HepG2 (cell line): Measurements from ENCODE around the gene ZSCAN26. TPM values are rescaled to one million over a fixed set of nuclear protein-coding genes. Genes with fewer than 3 reads are reported as not detected.

ENCODE experiments used
- PHB2 ChIP-seq: fragments of 450-650 bp; IDR thresholded peaks from 2 replicates; pipeline ENCODE4 v1.6.1; 2018; ENCODE audit not compliant: partially characterized antibody
- THYN1 ChIP-seq: sonication (generic); formaldehyde crosslinking; IDR thresholded peaks from 2 replicates; pipeline ENCODE4 v1.8.1; 2023; ENCODE audit warnings: low read depth, mild to moderate bottlenecking, moderate library complexity, missing genetic modification reagents, borderline replicate concordance
- TOE1 ChIP-seq: sonication (generic); formaldehyde crosslinking; IDR thresholded peaks from 2 replicates; pipeline ENCODE4 v1.4.0; 2020; ENCODE audit warnings: mild to moderate bottlenecking, missing genetic modification reagents
- polyA plus RNA-seq, 8 experiments: library from polyadenylated mRNA; depleted of rRNA in 3 of 8; stranded (reverse) in 7 of 8; unstranded in 1 of 8; fragments of >200 nt; fragmentation: Illumina TruSeq in 4 of 8; extraction: Trizol in 4 of 8; gene quantifications; 2 replicates each; pipeline versions ENCODE4 v1.2.1 to v1.2.3, GENCODE V29; 2011 to 2016; ENCODE audit warnings: low read depth in 4 of 8, missing spikeins in 1 of 8, mixed read lengths in 1 of 8; ENCODE audit not compliant: insufficient read depth in 1 of 8
- total RNA-seq, 5 experiments: library from RNA; depleted of rRNA; stranded (reverse); fragments of >200 nt; fragmentation: Illumina TruSeq; extraction: Trizol; gene quantifications; 2 replicates each; pipeline ENCODE4 v1.2.3, GENCODE V29; 2016; ENCODE audit warnings: low read depth in 1 of 5
- TF ChIP-seq, protein P1 (sequence below): sonication (generic); formaldehyde crosslinking; IDR thresholded peaks from one replicate; pipeline ENCODE4 v1.5.1; 2020; ENCODE audit warnings: mild to moderate bottlenecking, missing genetic modification reagents; ENCODE audit errors: not compliant biosample characterization
- TF ChIP-seq, protein P2 (sequence below): sonication (generic); formaldehyde crosslinking; IDR thresholded peaks from 2 replicates; pipeline ENCODE4 v1.4.0; 2020; ENCODE audit warnings: missing genetic modification reagents, borderline replicate concordance
- TF ChIP-seq, protein P3 (sequence below): sonication (generic); formaldehyde crosslinking; IDR thresholded peaks from 2 replicates; pipeline ENCODE4 v1.9.0; 2021; ENCODE audit warnings: mild to moderate bottlenecking, missing genetic modification reagents

ZSCAN26 gene
- total and polyA plus RNA-seq, 2 of the 13 experiments (the other 11 are each of a cell fraction or from before 2014, with no cell fraction given): 12.0 to 15.6 TPM

DNA sequence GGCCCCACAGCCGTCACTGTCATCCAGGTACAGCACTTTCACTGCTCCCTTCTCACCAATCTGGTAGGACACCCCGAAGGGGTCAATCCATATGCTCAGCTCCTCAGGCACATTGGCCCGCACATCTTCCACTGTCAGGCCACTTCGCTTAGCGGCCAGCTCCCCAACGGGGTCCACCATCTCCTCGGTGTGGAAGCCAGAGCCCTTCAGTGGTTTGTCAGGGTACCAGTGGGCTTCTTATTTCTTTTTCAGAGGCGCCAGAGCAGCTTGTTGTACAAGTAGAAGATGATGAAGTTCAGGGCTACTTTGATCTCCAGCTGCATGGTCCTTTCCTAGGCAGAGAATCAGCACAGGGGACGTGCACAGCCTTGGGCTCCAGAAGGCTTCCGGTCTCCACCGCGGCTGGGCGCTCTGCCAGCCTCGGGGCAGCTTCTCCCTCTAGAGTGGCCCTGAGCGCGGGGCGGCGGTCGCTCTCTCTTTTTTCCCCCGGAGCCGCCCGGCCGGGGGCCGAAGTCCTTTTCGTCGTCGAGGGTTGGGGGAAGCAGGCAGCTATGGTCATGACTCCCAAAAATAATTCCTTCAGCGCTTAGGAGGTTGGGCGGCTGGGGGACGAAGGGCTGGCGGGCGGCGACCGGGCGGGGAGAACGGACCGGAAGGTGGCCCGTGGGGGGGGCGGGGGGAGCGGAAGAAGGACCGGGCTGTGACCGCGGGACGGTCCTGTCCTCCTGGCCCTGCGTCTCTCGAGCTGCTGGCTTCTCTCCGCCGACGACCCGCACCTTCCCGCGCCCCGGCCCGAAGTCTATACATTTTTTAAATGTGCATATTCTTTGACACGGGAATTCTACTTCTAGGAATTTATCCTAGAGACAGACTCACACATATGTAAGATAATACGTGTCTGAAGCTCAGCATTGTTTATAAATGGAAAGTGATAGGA is 48.4 kb upstream of the ZSCAN26 start (continued):
- TF ChIP-seq, protein P1, sequence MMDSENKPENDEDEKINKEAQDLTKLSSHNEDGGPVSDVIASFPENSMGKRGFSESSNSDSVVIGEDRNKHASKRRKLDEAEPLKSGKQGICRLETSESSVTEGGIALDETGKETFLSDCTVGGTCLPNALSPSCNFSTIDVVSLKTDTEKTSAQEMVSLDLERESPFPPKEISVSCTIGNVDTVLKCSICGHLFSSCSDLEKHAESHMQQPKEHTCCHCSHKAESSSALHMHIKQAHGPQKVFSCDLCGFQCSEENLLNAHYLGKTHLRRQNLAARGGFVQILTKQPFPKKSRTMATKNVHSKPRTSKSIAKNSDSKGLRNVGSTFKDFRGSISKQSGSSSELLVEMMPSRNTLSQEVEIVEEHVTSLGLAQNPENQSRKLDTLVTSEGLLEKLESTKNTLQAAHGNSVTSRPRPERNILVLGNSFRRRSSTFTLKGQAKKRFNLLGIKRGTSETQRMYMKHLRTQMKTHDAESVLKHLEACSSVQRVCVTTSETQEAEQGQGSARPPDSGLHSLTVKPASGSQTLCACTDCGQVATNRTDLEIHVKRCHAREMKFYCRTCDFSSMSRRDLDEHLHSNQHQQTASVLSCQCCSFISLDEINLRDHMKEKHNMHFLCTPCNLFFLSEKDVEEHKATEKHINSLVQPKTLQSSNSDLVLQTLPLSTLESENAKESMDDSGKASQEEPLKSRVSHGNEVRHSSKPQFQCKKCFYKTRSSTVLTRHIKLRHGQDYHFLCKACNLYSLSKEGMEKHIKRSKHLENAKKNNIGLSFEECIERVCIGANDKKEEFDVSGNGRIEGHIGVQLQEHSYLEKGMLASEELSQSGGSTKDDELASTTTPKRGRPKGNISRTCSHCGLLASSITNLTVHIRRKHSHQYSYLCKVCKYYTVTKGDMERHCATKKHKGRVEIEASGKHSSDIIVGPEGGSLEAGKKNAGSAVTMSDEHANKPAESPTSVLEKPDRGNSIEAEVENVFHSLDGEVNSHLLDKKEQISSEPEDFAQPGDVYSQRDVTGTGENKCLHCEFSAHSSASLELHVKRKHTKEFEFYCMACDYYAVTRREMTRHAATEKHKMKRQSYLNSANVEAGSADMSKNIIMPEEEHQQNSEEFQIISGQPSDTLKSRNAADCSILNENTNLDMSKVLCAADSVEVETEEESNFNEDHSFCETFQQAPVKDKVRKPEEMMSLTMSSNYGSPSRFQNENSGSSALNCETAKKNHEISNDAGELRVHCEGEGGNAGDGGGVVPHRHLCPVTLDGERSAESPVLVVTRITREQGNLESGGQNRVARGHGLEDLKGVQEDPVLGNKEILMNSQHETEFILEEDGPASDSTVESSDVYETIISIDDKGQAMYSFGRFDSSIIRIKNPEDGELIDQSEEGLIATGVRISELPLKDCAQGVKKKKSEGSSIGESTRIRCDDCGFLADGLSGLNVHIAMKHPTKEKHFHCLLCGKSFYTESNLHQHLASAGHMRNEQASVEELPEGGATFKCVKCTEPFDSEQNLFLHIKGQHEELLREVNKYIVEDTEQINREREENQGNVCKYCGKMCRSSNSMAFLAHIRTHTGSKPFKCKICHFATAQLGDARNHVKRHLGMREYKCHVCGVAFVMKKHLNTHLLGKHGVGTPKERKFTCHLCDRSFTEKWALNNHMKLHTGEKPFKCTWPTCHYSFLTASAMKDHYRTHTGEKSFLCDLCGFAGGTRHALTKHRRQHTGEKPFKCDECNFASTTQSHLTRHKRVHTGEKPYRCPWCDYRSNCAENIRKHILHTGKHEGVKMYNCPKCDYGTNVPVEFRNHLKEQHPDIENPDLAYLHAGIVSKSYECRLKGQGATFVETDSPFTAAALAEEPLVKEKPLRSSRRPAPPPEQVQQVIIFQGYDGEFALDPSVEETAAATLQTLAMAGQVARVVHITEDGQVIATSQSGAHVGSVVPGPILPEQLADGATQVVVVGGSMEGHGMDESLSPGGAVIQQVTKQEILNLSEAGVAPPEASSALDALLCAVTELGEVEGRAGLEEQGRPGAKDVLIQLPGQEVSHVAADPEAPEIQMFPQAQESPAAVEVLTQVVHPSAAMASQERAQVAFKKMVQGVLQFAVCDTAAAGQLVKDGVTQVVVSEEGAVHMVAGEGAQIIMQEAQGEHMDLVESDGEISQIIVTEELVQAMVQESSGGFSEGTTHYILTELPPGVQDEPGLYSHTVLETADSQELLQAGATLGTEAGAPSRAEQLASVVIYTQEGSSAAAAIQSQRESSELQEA: no peak
- TF ChIP-seq THYN1 (CRISPR knock-in tag) (no peak), TOE1 (CRISPR knock-in tag) (no peak), PHB2 (no peak)
- TF ChIP-seq, protein P2, sequence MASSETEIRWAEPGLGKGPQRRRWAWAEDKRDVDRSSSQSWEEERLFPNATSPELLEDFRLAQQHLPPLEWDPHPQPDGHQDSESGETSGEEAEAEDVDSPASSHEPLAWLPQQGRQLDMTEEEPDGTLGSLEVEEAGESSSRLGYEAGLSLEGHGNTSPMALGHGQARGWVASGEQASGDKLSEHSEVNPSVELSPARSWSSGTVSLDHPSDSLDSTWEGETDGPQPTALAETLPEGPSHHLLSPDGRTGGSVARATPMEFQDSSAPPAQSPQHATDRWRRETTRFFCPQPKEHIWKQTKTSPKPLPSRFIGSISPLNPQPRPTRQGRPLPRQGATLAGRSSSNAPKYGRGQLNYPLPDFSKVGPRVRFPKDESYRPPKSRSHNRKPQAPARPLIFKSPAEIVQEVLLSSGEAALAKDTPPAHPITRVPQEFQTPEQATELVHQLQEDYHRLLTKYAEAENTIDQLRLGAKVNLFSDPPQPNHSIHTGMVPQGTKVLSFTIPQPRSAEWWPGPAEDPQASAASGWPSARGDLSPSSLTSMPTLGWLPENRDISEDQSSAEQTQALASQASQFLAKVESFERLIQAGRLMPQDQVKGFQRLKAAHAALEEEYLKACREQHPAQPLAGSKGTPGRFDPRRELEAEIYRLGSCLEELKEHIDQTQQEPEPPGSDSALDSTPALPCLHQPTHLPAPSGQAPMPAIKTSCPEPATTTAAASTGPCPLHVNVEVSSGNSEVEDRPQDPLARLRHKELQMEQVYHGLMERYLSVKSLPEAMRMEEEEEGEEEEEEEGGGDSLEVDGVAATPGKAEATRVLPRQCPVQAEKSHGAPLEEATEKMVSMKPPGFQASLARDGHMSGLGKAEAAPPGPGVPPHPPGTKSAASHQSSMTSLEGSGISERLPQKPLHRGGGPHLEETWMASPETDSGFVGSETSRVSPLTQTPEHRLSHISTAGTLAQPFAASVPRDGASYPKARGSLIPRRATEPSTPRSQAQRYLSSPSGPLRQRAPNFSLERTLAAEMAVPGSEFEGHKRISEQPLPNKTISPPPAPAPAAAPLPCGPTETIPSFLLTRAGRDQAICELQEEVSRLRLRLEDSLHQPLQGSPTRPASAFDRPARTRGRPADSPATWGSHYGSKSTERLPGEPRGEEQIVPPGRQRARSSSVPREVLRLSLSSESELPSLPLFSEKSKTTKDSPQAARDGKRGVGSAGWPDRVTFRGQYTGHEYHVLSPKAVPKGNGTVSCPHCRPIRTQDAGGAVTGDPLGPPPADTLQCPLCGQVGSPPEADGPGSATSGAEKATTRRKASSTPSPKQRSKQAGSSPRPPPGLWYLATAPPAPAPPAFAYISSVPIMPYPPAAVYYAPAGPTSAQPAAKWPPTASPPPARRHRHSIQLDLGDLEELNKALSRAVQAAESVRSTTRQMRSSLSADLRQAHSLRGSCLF: no peak; the same call in 1 of the 2 replicates
- TF ChIP-seq, protein P3, sequence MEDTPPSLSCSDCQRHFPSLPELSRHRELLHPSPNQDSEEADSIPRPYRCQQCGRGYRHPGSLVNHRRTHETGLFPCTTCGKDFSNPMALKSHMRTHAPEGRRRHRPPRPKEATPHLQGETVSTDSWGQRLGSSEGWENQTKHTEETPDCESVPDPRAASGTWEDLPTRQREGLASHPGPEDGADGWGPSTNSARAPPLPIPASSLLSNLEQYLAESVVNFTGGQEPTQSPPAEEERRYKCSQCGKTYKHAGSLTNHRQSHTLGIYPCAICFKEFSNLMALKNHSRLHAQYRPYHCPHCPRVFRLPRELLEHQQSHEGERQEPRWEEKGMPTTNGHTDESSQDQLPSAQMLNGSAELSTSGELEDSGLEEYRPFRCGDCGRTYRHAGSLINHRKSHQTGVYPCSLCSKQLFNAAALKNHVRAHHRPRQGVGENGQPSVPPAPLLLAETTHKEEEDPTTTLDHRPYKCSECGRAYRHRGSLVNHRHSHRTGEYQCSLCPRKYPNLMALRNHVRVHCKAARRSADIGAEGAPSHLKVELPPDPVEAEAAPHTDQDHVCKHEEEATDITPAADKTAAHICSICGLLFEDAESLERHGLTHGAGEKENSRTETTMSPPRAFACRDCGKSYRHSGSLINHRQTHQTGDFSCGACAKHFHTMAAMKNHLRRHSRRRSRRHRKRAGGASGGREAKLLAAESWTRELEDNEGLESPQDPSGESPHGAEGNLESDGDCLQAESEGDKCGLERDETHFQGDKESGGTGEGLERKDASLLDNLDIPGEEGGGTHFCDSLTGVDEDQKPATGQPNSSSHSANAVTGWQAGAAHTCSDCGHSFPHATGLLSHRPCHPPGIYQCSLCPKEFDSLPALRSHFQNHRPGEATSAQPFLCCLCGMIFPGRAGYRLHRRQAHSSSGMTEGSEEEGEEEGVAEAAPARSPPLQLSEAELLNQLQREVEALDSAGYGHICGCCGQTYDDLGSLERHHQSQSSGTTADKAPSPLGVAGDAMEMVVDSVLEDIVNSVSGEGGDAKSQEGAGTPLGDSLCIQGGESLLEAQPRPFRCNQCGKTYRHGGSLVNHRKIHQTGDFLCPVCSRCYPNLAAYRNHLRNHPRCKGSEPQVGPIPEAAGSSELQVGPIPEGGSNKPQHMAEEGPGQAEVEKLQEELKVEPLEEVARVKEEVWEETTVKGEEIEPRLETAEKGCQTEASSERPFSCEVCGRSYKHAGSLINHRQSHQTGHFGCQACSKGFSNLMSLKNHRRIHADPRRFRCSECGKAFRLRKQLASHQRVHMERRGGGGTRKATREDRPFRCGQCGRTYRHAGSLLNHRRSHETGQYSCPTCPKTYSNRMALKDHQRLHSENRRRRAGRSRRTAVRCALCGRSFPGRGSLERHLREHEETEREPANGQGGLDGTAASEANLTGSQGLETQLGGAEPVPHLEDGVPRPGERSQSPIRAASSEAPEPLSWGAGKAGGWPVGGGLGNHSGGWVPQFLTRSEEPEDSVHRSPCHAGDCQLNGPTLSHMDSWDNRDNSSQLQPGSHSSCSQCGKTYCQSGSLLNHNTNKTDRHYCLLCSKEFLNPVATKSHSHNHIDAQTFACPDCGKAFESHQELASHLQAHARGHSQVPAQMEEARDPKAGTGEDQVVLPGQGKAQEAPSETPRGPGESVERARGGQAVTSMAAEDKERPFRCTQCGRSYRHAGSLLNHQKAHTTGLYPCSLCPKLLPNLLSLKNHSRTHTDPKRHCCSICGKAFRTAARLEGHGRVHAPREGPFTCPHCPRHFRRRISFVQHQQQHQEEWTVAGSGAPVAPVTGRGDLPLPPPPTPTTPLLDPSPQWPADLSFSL: no peak; the same call in 1 of the 2 replicates
